ENCODE data around the gene BHLHE23.
A peak's percentile ranks its signal among the peaks of the same experiment; 100 is the strongest.

BHLHE23 gene

GRCh38 chr20:62987114-62987513 is 19.6 kb downstream of the BHLHE23 start:
- DNase-seq: no peak

GRCh38 chr20:62986257-62986800 is 20.4 kb downstream of the BHLHE23 start:
- DNase-seq: no peak

GRCh38 chr20:62985444-62985778 is 21.4 kb downstream of the BHLHE23 start:
- no peak for DNase-seq

GRCh38 chr20:62984666-62985443 is 21.9 kb downstream of the BHLHE23 start:
- peak; percentile 86 for DNase-seq

GRCh38 chr20:62983210-62983609 is 23.6 kb downstream of the BHLHE23 start:
- no peak for DNase-seq

- no peak for DNase-seq
Observed at GRCh38 chr20:62982124-62983075, 24.4 kb downstream of the BHLHE23 start.

- DNase-seq: peak; percentile 65
Observed at GRCh38 chr20:62980970-62981369, 25.8 kb downstream of the BHLHE23 start.

- DNase-seq: no peak
Observed at GRCh38 chr20:62980380-62980960, 26.3 kb downstream of the BHLHE23 start.

- no peak for DNase-seq
Observed at GRCh38 chr20:62979876-62980373, 26.8 kb downstream of the BHLHE23 start.

GRCh38 chr20:62979310-62979709 is 27.5 kb downstream of the BHLHE23 start:
- no peak for DNase-seq

GRCh38 chr20:62978561-62978943 is 28.2 kb downstream of the BHLHE23 start:
- peak; percentile 24 for DNase-seq

GRCh38 chr20:62977613-62978560 is 28.9 kb downstream of the BHLHE23 start:
- peak; percentile 93 for DNase-seq

- no peak for DNase-seq
Observed at GRCh38 chr20:62976886-62977285, 29.9 kb downstream of the BHLHE23 start.

- DNase-seq: no peak
Observed at GRCh38 chr20:62975812-62976508, 30.8 kb downstream of the BHLHE23 start.

- no peak for DNase-seq
Observed at GRCh38 chr20:62975251-62975760, 31.5 kb downstream of the BHLHE23 start.

GRCh38 chr20:62972845-62973745 is 33.7 kb downstream of the BHLHE23 start:
- DNase-seq: no peak

GRCh38 chr20:62971950-62972844 is 34.6 kb downstream of the BHLHE23 start:
- peak; percentile 88 for DNase-seq

GRCh38 chr20:62971211-62971949 is 35.4 kb downstream of the BHLHE23 start:
- no peak for DNase-seq

Measured in RPMI8226 (cell line).